Activated naive CD4-positive, alpha-beta T cell treated with anti-CD3 and anti-CD28 coated beads, Interleukin-2, amount 50 U/mL, for 72 hours (primary cell): Measurements from ENCODE around the gene COPG1. TPM values are rescaled to one million over a fixed set of nuclear protein-coding genes. Genes with fewer than 3 reads are reported as not detected.
A peak's percentile ranks its signal among the peaks of the same experiment; 100 is the strongest.
"Not testable (repeated sequence)": the region's sequence is repeated elsewhere in the genome, so short reads cannot be mapped to it uniquely, and the experiment has no call there.

ENCODE experiments used
- ATAC-seq, 2 donors: fragments of 150-1000 bp; cut with Tn5 transposase; 2 replicates each; pipeline ENCODE4 v1.10.0; 2021; ENCODE audit warnings: mild to moderate bottlenecking in 2 of 2, moderate library complexity in 2 of 2
- DNase-seq, 2 donors: peaks; one replicate each; pipeline ENCODE4 v3.0.0; 2021 to 2022; ENCODE audit warnings: low spot score in 2 of 2
- H3K27ac Mint-ChIP-seq, 2 donors: one replicate each; pipeline ENCODE4 v1.8.0; 2022; ENCODE audit warnings: mild to moderate bottlenecking in 2 of 2, mixed read lengths in 2 of 2
- H3K36me3 Mint-ChIP-seq, 2 donors: one replicate each; pipeline ENCODE4 v1.8.0; 2022; ENCODE audit warnings: mixed read lengths in 2 of 2
- H3K9me3 Mint-ChIP-seq, 2 donors: one replicate each; pipeline ENCODE4 v1.8.0; 2022; ENCODE audit warnings: mixed read lengths in 2 of 2
- total RNA-seq, 2 donors: library from RNA; stranded (reverse); gene quantifications; one replicate each; pipeline ENCODE4 v1.2.3, GENCODE V29; 2022

COPG1 gene
- 100 to 1,000 TPM; 130 to 147 TPM for total RNA-seq

GRCh38 chr3:129249284-129250065 lies at the start of gene COPG1:
Gene COPG1, plus strand, starts transcription at chr3:129249606. Its CDS starts 104 bp downstream, at chr3:129249710.
- peaks cover 8 to 29% of the 10 kb centered on the region in 2 donors for H3K36me3 Mint-ChIP-seq

GRCh38 chr3:129204473-129204872 lies 44.9 kb upstream of the COPG1 start:
- no peaks in the 10 kb centered on the region for H3K9me3 Mint-ChIP-seq

More at GRCh38 chr3:129249284-129250065, at the start of gene COPG1:
- ATAC-seq: peak; percentile 88 to 93
- peak; percentile 90 to 94 for DNase-seq
- Mint-ChIP-seq H3K9me3 (no peaks in the 10 kb centered on the region), H3K27ac (peak within 1 kb of the TSS; percentile 99 to 100)

GRCh38 chr3:129205109-129205832 lies 44.1 kb upstream of the COPG1 start:
- H3K36me3 Mint-ChIP-seq: no peaks in the 10 kb centered on the region
- H3K27ac Mint-ChIP-seq: no peak overlapping the region
- ATAC-seq (no peak), DNase-seq (no peak)
- no peaks in the 10 kb centered on the region for H3K9me3 Mint-ChIP-seq

More at GRCh38 chr3:129204473-129204872, 44.9 kb upstream of the COPG1 start:
- DNase-seq (no peak), ATAC-seq (no peak)
- no peak overlapping the region for H3K27ac Mint-ChIP-seq
- H3K36me3 Mint-ChIP-seq: no peaks in the 10 kb centered on the region

- no peak for ATAC-seq
- H3K36me3 Mint-ChIP-seq: no peaks in the 10 kb centered on the region
- no peak for DNase-seq
- H3K9me3 Mint-ChIP-seq: no peaks in the 10 kb centered on the region
- no peak overlapping the region for H3K27ac Mint-ChIP-seq
Measured at GRCh38 chr3:129207479-129207878, 41.9 kb upstream of the COPG1 start.

GRCh38 chr3:129211345-129211744 lies 38.1 kb upstream of the COPG1 start:
- no peak for ATAC-seq

GRCh38 chr3:129211772-129212171 lies 37.6 kb upstream of the COPG1 start:
- no peak for DNase-seq
- H3K27ac Mint-ChIP-seq: no peak overlapping the region
- no peak for ATAC-seq
- no peaks in the 10 kb centered on the region for H3K9me3 Mint-ChIP-seq
- no peaks in the 10 kb centered on the region for H3K36me3 Mint-ChIP-seq

More at GRCh38 chr3:129211345-129211744, 38.1 kb upstream of the COPG1 start:
- no peak for DNase-seq
- H3K9me3 Mint-ChIP-seq: no peaks in the 10 kb centered on the region
- H3K36me3 Mint-ChIP-seq: no peaks in the 10 kb centered on the region
- H3K27ac Mint-ChIP-seq: no peak overlapping the region

GRCh38 chr3:129213238-129213637 lies 36.2 kb upstream of the COPG1 start:
- DNase-seq (no peak), ATAC-seq (no peak)
- no peaks in the 10 kb centered on the region for H3K9me3 Mint-ChIP-seq
- no peak overlapping the region for H3K27ac Mint-ChIP-seq
- no peaks in the 10 kb centered on the region for H3K36me3 Mint-ChIP-seq

- H3K27ac Mint-ChIP-seq: no peak overlapping the region
- ATAC-seq: no peak
- H3K36me3 Mint-ChIP-seq: no peaks in the 10 kb centered on the region
- H3K9me3 Mint-ChIP-seq: no peaks in the 10 kb centered on the region
- no peak for DNase-seq
Measured at GRCh38 chr3:129218742-129219141, 30.7 kb upstream of the COPG1 start.

- not testable (repeated sequence) for H3K27ac Mint-ChIP-seq, DNase-seq, H3K36me3 Mint-ChIP-seq, ATAC-seq, H3K9me3 Mint-ChIP-seq
Measured at GRCh38 chr3:129224387-129224786, 25.0 kb upstream of the COPG1 start.

- Mint-ChIP-seq H3K27ac (peak overlapping the region; percentile 39 to 75), H3K36me3 (no peaks in the 10 kb centered on the region), H3K9me3 (no peaks in the 10 kb centered on the region)
- DNase-seq (no peak), ATAC-seq (peak in 1 of 2 donors; percentile 95)
Measured at GRCh38 chr3:129224984-129225393, 24.4 kb upstream of the COPG1 start.

- H3K36me3 Mint-ChIP-seq: no peaks in the 10 kb centered on the region
- no peak overlapping the region for H3K27ac Mint-ChIP-seq
- ATAC-seq (no peak), DNase-seq (no peak)
- no peaks in the 10 kb centered on the region for H3K9me3 Mint-ChIP-seq
Measured at GRCh38 chr3:129226374-129226773, 23.0 kb upstream of the COPG1 start.

- Mint-ChIP-seq H3K36me3 (no peaks in the 10 kb centered on the region), H3K9me3 (no peaks in the 10 kb centered on the region), H3K27ac (no peak overlapping the region)
- DNase-seq (no peak), ATAC-seq (no peak)
Measured at GRCh38 chr3:129228891-129229585, 20.4 kb upstream of the COPG1 start.

- H3K36me3 Mint-ChIP-seq: no peaks in the 10 kb centered on the region
- peak in 1 of 2 donors; percentile 61 for DNase-seq
- H3K27ac Mint-ChIP-seq: peak overlapping the region; percentile 7 to 88
Measured at GRCh38 chr3:129230311-129231019, 18.9 kb upstream of the COPG1 start.

GRCh38 chr3:129231331-129232119 lies 17.9 kb upstream of the COPG1 start:
- peak in 1 of 2 donors; percentile 60 for ATAC-seq
- H3K9me3 Mint-ChIP-seq: no peaks in the 10 kb centered on the region
- H3K36me3 Mint-ChIP-seq: no peaks in the 10 kb centered on the region
- no peak for DNase-seq
- no peak overlapping the region for H3K27ac Mint-ChIP-seq

More at GRCh38 chr3:129230311-129231019, 18.9 kb upstream of the COPG1 start:
- H3K9me3 Mint-ChIP-seq: no peaks in the 10 kb centered on the region
- peak; percentile 97 to 98 for ATAC-seq

- no peak overlapping the region for H3K27ac Mint-ChIP-seq
- no peak for DNase-seq
Measured at GRCh38 chr3:129233538-129233937, 15.9 kb upstream of the COPG1 start.

GRCh38 chr3:129234441-129234840 lies 15.0 kb upstream of the COPG1 start:
- Mint-ChIP-seq H3K9me3 (no peaks in the 10 kb centered on the region), H3K36me3 (no peaks in the 10 kb centered on the region), H3K27ac (no peak overlapping the region)
- no peak for DNase-seq
- ATAC-seq: no peak

More at GRCh38 chr3:129233538-129233937, 15.9 kb upstream of the COPG1 start:
- no peak for ATAC-seq
- Mint-ChIP-seq H3K9me3 (no peaks in the 10 kb centered on the region), H3K36me3 (no peaks in the 10 kb centered on the region)
